Stimulated activated CD8-positive, alpha-beta memory T cell treated with anti-CD3 and anti-CD28 coated beads, Interleukin-2, amount 100 ng/mL, for 48 hours (primary cell): ENCODE results near the gene MAP7.
"Not testable (repeated sequence)": the region's sequence is repeated elsewhere in the genome, so short reads cannot be mapped to it uniquely, and the experiment has no call there.

Experiments used
- DNase-seq, 2 donors: peaks; one replicate each; pipeline ENCODE4 v3.0.0-alpha.2; 2020; ENCODE audit warnings: low read depth in 2 of 2

The MAP7 gene

DNA sequence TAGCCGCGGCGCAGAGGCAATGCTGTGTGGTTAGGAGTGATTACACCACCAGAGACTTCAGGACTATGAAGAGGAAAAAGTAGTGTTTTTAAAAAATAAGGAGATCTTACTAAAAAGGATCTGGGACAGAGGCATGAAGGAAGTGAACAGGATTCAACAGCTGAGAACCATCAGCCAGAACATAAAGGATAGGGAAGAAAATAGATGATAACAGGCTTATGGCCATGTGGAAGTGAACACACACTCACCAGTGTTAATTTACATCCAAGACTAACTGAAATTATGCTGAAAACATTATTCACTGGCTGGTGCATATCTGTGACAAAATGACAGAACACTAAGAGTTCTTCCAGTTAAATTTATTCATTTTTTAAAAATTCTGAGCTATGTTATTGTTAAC, 213.1 kb downstream of the MAP7 start:
- DNase-seq: no peak

DNA sequence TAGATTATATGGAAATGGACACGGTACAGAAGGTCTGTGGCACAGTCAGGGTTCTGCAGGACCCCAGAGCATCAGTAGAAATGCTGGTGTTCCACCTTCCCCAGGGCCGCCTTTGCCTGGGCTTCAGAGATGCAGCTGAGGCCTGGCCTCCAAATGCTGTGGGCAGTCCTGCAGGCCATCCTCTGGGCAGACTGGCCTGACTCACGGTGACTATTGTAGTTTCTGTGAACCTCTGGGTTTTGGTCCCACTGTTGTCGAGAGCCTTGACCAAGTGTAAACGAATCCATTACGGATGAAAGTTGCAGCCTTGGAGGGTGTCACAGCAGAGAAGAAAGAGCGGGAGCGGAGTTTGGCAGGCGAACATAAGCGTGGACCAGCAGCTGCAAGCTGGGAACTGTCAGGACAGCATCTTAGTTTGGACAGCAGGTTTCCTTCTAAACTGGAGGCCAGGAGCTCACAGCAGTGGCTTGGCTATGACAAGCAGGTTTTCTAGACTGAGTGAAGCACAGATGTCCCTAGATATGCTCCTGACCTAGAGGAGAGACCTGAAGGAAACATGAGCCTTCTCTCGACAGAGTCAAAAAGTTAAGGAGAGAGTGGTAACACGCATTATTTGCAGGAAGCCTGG, 214.4 kb downstream of the MAP7 start:
- DNase-seq: no peak

DNA sequence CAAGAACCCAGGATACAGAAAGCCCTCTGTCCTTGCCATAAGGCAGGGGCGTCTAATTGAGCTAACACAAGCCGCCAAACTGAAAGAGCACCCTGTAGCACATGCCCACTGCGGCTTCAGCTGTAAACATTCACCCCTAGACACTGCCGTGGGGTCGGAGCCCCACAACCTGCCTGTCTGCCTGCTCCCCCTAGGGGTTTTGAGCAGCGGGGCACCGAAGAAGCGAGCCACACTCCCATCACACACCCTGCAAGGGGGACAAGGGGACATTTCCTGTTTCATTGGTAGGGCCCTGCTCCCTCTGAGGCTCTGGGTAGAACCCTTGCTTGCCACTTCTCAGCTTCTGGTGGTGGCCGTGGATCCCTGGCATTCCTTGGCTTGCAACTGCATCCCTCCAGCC, 215.4 kb downstream of the MAP7 start:
- DNase-seq: no peak

DNA sequence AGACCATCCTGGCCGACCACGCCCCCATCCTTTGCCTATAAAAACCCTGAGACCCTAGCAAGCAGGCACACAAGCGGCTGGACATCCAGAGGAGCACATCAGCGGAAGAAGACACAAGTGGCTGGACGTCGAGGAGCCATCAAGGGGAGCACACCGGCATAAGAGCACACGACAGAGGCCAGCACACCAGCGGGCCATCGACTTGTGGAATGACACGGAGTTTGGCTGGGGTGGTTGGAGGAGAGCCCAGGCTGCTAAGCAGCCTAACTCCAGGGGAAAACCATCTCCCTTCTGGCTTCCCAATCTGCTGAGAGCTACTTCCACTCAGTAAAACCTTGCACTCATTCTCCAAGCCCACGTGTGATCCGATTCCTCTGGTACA, 215.8 kb downstream of the MAP7 start:
- DNase-seq: no peak

GRCh38 chr6:136333824-136334464, 216.3 kb downstream of the MAP7 start:
- no peak for DNase-seq

DNA sequence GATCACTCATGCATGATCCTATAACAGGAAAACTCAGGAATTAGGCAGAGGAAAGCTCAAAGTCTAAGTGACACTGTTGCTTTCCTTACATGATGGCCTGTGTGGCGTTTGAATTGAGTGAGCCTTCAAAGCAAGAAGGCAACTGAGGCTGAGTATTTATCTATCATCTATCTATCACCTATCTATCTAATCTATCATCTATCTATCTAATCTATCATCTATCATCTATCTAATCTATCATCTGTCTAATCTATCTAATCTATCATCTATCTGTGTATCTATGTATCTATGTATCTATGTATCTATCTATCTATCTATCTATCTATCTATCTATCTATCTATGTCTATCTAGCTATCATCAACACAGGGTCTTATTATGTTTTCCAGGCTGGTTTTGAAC, 218.8 kb downstream of the MAP7 start:
- DNase-seq: no peak

DNA sequence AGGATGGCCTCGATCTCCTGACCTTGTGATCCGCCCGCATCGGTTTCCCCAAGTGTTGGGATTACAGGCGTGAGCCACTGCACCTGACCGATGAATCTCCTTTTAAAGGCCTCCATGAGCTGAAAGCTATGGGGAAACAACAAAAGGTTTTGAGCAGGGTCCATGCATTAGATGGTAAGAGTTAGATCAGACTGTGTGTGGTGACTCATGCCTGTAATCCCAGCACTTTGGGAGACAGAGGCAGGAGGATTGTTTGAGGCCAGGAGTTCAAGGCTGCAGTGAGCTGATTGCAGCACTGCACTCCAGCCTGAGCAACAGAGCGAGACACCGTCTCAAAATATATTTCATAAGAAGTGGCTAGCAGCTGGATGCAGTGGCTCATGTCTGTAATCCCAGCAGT, 219.6 kb downstream of the MAP7 start:
- no peak for DNase-seq

GRCh38 chr6:136326038-136326553, 224.1 kb downstream of the MAP7 start:
- no peak for DNase-seq

DNA sequence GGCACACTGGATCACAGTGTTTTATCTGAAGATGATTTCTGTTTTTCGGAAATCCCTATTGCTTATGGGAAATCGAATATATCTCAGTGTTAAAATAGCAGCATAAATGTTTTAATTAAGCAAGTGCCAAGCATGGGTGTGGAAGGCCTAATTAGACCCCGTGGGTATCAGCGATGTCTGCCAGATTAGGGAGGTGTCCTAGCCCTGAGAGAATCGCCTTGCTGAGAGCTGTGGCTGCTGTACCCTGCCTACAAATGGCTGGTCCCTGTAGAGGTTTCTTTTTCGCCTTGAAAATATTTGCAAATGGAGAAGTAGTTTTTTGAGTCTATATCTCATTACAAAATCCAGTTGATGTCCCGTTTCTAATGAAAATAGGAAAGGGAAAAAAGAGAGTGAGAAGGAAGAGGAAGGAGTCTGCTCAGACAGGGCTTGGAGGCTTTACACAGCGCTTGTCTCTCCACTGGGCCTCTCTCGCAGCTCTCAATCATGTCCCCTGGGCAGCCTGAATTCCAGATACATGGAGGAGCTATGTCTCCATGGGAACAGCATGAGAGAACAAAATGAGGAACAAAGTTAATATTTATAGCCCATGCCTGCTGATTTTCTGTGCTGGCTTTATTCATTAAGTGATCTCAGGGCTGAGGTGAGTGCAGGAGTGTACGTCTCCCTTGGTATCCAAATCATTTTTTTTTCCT, 225.4 kb downstream of the MAP7 start:
- DNase-seq: no peak

- no peak for DNase-seq
Observed at GRCh38 chr6:136323431-136324112, 226.7 kb downstream of the MAP7 start.

DNA sequence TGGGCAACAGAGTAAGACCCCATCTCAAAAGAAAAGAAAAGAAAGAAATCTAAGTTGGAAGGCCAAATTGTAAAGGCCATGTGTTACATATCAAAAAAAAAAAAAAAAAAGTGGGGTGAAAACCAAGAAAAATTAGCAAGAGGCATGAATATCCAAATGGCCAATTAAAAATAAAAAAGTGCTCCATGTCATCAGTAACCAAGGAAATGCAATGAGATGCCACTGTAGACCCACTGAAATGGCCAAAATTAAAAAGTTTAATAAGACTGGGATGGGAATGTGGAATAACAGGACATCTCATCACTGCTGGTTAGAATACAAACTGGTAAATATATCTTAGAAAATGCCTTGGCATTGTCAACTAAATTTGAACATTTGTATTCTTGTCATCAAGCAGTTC, 230.5 kb downstream of the MAP7 start:
- DNase-seq: no peak

DNA sequence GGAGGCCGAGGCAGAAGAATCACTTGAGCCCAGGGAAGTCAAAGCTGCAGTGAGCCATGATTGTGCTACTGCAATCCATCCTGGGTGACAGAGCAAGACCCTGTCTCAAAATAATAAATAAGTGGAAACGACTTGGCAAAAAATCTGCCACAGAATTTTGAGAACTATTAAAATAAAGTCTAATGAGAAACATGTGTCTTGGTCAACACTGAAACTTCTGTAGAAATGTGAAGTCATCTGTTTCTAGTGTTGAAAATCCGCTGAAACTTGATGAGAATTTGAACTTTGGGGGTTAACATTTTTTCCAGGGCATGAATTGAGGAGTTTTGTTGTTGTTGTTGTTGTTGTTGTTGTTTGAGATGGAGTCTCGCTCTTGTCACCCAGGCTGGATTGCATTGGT, 231.5 kb downstream of the MAP7 start:
- no peak for DNase-seq

DNA sequence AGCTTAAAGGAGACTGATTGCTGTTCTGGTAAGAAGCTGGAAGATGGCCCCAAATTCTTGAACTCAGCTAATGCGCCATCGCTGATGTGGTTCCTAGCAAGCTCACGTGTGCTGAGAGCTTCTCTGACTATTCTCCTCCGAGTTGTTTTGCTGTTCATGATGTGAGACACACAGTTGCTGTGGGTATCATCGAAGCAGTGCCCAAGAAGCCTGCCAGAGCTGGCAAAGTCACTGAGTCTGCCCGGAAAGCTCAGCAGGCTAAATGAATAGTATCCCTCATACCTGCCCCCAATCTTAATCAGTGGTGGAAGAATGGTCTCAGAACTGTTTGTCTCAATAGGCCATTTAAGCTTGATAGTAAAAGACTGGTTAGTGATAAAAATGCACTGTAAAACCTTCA, 232.3 kb downstream of the MAP7 start:
- no peak for DNase-seq

DNA sequence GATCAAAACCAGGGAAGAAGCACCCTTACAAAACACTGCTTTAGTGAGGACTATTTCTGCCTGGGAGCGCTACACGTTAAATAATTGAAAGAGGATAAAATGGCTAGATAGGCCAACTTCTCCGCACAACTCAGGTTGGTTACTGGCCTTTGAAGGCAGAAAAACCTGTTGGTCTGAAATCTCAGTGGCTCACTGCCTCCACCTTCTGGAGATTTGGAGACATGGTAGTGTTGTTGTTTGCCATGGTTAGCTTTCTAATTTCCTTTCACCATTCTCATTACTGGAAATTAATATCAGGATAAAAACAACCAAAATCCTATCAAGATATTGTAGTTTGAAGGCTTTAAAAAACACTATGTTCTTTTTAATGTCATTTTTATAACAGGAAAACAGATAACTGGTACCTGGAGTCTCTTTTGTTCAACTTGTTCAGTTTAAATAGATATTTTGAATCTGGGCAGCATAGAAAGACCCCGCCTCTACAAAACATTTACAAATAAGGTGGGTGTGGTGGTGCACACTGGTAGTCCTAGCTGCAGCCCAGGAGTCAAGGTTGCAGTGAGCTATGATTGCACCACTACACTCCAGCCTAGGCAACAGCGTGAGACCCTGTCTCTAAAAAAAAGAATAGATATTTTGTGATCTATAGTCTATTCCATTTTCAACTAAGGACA, 233.1 kb downstream of the MAP7 start:
- peak in 1 of 2 donors; percentile 19 for DNase-seq

GRCh38 chr6:136315594-136315993, 234.6 kb downstream of the MAP7 start:
- no peak for DNase-seq

GRCh38 chr6:136312975-136313374, 237.2 kb downstream of the MAP7 start:
- DNase-seq: no peak

DNA sequence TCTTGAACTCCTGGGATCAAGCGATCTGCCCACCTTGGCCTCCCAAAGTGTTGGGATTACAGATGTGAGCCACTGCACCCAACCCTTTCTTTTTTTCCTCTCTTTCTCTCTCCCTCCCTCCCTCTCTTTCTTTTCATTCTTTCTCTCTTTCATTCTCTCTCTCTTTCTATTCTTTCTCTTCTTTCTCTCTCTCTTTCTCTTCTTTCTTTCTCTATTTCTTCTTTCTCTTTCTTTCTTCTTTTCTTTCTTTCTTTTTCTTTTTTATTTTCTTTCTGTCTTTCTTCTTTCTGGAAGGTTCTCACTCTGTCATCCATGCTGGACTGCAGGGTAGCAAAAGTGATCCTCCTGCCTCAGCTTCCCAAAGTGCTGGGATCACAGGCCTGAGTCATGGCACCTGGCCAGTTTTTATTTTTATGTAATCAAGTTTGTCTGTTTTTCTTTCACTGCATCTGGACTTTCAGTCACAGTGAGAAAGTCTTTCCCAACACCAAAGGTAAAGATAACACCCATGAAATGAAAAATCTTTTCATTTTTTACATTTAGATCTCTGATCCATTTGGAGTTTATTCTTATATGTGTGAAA, 240.4 kb downstream of the MAP7 start:
- no peak for DNase-seq

DNA sequence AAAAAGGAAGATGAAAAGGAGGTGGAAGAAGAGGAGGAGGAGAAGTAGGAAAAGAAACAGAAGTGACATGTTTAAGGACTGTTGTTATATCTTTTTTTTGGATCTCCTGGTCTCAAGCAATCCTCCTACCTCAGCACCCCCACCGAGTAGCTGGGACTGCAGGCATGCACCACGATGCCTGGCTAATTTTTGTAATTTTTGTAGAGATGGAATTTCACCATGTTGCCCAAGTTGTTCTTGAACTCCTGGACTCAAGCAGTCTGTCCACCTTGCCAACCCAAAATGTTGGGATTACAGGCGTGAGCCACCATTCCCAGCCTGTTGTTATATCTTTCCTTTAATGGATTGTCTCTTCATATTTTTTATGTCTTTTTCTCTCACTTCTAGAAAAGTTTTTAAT, 241.1 kb downstream of the MAP7 start:
- no peak for DNase-seq

GRCh38 chr6:136308469-136308868, 241.8 kb downstream of the MAP7 start:
- not testable (repeated sequence) for DNase-seq

- DNase-seq: no peak
Observed at GRCh38 chr6:136307351-136307750, 242.9 kb downstream of the MAP7 start.

DNA sequence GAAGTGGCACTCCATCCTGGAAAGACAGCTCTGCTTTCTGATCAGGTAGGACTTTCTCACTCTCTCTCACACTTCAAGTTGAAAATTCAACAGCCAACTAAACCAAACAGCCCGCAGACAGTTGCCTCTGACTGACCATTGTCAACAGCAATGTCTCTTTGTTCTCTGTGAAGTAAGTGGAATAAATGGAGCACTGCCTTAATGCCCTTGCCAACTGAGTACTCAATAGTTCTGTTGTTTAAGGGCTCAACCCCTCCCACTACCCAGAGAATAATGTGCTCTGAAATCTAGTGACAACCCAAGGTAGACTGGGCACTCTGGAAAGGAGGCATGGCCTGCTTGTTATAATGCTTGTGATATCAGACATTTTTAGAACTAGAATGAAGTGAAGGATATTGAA, 243.8 kb downstream of the MAP7 start:
- no peak for DNase-seq

- DNase-seq: no peak
Observed at GRCh38 chr6:136304410-136304809, 245.8 kb downstream of the MAP7 start.
